Esophagus squamous epithelium (tissue), 4 donors: ENCODE data around the gene DTNB.

Experiments used
- CTCF ChIP-seq, 6 experiments: fragments of 450-650 bp in 4 of 6; fragments of 200-600 bp in 2 of 6; sonication (generic) in 2 of 6; IDR thresholded peaks; one replicate each; pipeline ENCODE4 v1.5.1; 2016 to 2019; ENCODE audit warnings: antibody characterized with exemption in 6 of 6, mild to moderate bottlenecking in 4 of 6, moderate library complexity in 4 of 6
- POLR2A ChIP-seq, 4 donors: fragments of 450-650 bp; IDR thresholded peaks; one replicate each; pipeline ENCODE4 v1.6.1; 2017; ENCODE audit warnings: antibody characterized with exemption in 4 of 4, mild to moderate bottlenecking in 4 of 4, moderate library complexity in 3 of 4

GRCh38 chr2:25692143-25692542 lies 18.8 kb upstream of the DTNB start:
- TF ChIP-seq POLR2A (IDR thresholded peaks at IDR 0.05) (no peak), CTCF (IDR thresholded peaks at IDR 0.05) (no peak)
